OCI-M2 (cell line): ENCODE measurements around the gene HIPK2.

ENCODE experiments used
- DNase-seq: peaks from one replicate; lab custom pipeline; 2025; ENCODE audit not compliant: unreplicated experiment; lab: John Stamatoyannopoulos, UW

Gene HIPK2

DNA sequence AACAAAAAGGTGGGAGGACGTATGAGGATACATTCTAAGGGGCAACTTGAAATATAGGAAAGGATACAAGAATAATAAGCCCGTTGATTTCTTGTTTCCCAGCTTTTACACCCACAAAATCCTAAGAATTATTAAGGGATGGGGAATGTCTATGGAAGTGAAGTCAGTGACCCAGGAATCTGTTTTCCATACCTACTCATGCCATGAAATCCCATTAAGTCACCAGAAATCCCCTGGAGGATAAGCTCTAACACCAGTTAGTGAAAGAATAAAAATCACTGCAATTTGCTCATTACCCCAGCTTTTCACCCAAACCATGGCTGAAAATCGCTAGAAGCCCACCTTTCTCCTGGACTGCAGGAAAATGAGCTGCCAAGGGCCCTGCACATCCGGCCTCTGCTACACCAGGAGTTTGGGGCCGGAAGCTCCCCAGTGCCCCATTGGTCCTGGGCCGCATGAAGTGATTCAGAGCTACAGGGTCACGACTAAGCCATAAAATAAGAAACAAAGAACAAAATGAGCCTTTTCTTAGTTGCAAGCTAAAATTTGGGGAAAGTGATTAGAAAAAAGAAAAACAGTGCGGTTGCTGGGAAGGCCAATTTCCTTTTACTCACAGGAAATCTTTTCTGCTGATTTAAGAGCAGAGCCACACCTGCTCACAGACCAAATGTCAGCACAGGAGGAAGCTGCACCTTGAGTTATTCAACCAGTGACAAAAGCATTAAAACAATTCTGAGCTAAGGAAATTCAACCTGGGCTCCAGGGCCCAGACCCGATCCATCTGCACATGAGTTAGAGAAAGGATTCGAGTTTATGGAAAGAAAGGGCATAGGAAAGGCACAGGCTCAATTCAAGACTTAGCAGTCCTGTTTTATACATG is 40.3 kb downstream of the HIPK2 start:
- no peak for DNase-seq

GRCh38 chr7:139735912-139736595 is 41.7 kb downstream of the HIPK2 start:
- no peak for DNase-seq

DNA sequence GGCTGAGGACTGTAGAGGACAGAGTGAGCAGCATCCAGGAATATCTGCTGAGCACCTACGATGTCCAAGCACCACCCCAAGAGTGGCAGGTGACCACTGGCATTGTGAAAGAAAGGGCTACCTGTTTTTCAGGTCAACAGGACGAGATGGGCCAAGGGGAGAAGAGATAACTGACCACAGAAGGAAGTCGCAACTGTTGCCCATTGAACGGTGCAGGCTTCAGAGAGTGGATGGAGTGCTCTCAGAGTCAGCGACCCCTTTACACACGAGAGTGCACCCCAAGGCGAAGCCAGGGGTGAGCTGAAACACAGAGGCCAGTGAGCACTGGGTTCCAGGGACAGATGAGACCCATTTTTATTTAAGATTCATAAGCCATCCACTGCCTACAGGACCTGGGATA is 42.3 kb downstream of the HIPK2 start:
- no peak for DNase-seq

DNA sequence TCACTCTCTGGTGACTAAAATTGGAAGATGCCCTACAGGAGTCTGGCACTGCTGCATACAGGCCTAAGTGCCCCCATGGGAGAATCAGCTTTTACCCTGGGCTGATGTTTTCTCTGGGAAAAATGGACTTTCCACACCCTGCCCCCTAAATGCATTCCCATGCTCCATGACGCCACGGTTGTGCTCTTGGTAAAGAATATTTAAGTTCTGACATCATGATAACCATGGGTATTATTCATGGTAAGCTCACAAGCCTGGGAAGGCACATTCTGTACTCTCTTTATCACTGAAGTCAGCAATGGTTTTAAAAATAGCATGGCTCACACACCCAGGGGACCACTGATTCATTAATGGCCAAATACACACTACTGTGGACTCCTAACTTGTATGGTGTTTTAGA is 43.4 kb downstream of the HIPK2 start:
- DNase-seq = no peak

GRCh38 chr7:139733751-139734150 is 44.0 kb downstream of the HIPK2 start:
- DNase-seq = no peak

DNA sequence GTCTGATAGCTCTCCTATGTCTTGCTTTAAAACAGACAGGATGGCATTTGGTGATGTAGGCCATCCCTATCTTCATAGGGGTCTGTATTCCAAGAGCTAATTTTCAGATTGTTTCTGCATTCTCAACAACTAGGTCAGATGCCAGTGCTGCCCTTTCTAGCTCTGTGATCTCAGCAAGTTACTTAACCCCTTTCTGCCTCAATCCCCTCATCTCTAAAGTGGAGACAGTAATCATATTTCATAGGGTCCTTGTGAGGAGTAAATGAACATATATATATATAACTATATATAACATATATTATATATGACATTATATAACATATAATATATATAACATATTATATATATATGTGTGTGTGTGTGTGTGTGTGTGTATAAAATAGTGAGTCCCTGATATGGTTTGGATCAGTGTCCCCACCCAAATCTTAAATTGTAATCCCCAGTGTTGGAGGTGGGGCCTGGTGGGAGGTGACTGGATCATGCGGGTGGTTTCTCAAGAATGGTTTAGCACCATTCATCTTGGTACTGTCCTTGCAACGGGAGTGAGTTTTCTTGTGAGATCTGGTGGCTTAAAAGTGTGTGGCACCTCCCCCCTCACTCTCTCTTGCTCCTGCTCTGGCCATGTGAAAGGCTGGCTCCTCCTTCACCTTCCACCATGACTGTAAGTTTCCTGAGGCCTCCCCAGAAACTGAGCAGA is 45.2 kb downstream of the HIPK2 start:
- no peak for DNase-seq

- no peak for DNase-seq
Measured at GRCh38 chr7:139731802-139732470, 45.9 kb downstream of the HIPK2 start.

DNA sequence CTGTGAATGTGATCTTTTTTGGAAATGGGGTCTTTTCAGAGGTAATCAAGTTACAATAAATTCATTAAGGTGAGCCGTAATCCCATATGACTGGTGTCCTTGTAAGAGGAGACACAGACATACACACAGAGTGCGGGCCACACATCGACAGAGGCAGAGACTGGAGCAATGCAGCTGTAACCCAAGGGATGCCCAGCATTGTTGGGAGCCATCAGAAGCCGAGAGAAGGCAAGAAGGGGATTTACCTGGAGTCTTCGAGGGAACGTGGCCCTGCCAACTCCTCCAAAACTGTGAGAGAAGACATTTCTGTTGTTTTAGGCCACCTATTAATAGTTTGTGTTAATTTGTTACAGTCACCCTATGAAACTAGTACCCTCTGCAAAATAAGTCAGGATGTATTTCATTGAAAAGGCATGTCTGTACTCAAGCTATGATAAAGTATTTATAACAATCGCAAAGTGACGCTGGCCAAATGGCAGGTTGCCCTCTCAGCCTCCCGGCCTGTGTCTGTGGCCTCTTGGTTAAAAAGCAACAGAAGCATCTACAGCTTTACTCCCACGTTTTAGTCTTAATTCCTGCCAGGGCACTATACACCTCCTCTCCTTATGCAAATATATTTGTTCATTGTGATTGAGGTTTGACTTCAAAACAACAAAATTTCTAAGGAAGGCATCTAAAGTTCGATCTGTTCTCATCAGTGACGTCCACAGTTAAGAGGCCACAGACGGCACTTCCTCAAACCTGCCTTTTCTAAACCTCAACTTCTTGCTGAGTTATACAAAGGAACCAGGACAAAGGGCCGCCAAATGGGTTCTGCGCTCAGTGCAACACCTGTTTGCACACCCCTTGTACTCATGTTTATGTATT is 46.8 kb downstream of the HIPK2 start:
- no peak for DNase-seq

DNA sequence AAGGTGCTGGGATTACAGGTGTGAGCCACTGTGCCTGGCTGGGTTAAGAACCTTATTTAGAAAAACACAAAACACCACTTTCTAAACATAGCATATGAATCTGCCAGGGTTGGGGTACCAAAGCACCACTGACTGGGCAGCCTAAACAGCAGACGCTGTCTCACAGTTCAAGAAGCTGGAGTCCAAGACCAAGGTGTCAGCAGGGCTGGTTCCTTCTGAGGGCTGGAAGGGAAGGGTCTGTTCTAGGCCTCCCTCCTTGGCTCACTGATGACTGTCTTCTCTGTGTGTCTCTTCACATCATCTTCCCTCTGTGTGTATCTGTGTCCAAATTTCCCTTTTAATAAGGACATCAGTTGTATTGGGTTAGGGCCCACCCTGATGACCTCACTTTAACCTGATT is 49.6 kb downstream of the HIPK2 start:
- DNase-seq = no peak

DNA sequence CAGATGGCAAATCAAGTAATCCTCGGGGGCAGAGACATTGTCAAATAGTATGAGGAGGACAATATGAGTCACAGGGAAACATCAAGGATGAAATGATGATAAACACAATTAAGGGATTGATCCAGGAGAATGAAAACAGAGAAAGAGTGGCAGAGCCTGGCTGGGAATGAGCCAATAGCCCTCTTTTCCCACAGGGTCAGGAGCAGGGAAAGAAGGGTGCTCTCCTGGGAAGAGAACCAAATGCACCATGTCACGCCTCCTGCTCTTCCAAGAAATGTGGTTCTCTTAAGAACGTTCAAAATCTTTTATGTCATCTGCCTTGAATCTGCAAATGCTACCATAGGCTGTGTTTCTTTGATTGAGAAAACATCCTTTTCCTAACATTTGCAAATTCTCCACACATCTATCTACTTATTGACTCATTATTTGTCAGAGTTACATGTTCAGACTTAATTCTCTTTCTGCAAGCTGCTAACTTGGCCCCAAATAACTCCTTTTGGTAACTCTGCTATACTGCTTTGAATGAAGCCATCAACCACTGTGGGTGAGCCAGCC is 50.6 kb downstream of the HIPK2 start:
- no peak for DNase-seq

- no peak for DNase-seq
Measured at GRCh38 chr7:139726485-139726869, 51.3 kb downstream of the HIPK2 start.

DNA sequence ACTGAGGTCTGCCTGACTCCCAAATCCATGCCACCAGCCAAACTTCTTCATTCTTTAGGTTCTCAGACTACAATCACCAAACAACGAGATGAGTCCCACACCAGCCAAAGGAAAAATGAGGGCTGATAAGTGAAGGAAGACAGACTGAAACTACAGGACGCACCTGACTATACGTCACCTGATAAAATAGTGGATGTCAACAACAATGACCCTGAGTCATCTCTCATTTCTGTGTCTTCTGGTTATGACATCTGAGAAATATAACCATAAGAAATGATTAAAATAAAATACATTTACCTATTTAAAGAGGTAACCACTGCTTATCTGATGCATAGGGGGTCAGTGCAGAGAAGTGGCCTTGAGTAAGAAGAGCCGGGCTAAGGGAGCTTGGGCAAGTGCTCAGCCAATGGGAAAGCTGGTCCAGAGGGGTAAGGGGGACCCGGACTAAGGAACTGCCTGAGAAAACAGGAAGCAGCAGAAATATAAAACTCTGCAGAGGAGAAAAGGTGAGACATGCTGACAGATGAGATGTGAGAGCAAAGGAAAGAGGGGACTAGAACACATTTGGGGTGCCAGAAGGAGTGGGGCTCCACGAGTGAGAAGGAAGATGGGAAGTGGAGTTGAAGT is 51.8 kb downstream of the HIPK2 start:
- no peak for DNase-seq

DNA sequence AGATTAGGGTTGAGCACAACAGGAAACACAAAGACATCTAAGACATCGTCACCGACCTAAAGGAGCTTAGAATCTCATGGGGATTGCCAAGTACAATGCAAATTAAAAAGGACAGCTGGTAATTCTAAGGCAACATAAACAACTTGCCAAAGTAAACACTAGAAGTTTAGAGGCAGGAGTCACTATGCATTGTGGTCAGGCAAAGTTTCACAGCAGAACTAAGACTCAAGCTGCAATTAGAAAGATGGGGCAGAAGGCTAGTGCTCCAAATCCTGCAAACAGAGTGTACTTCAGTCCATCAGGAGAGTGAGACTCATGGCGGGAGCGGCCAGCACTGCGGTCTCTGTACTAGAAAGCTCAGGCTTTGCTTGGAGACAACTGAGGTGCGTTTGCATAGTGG is 52.7 kb downstream of the HIPK2 start:
- DNase-seq = no peak

- DNase-seq = no peak
Measured at GRCh38 chr7:139722604-139723003, 55.2 kb downstream of the HIPK2 start.

DNA sequence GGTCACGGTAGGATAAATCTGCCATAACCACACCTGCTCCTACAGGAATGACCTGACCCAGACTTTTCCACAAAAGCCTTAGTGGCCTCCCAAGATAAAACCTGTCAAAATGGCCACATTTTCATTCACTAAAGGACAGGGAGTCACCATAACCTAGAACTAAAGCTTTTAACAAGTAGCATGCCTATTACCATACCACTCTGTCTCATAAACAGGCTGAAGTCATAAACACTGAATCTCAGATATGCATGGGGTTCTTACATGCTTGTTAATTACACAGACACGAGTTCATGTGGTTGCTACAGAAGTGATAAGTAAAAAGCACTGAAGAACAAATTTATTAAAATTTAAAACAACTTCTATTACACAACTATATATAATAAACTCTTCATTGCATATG is 56.0 kb downstream of the HIPK2 start:
- no peak for DNase-seq

DNA sequence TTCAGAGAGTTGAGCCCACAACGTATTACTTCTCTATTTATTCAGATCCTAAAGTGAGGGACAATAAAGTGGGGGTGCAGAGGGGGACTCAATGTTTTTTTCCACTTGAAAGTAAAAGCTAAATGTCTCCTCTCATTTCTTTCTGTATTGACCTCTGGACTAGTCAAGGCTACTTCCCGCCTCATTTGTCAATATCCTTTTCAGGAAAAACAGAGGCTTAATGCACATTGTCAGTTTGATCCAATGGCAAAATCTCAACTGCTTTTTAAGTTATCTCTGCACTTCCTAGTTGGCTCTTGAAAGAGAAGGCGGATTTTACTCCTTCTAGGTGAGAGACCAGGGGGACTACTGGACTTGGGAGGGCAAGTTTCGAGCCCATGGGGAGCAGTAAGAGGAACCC is 56.4 kb downstream of the HIPK2 start:
- no peak for DNase-seq

GRCh38 chr7:139720705-139721231 is 57.0 kb downstream of the HIPK2 start:
- no peak for DNase-seq

- no peak for DNase-seq
Measured at GRCh38 chr7:139720186-139720585, 57.6 kb downstream of the HIPK2 start.

DNA sequence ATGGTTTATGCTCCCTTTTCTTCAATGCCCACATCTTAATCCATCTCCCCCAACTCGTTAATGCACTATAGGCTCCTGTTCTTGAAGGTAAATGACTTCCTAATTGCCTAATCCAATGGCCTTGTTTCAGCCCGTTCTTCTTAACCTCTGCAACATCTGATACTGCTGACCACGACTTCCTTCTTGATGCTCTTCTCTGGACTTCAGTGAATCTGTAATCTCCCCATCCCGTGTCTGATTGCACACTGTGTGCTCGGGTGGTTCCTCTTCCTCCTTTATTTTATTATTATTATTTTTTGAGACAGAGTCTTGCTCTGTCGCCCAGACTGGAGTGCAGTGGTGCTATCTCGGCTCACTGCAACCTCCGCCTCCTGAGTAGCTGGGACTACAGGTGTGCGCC is 58.9 kb downstream of the HIPK2 start:
- DNase-seq = peak; percentile 10
